ENCODE measurements around the gene OXSM. TPM values are rescaled to one million over a fixed set of nuclear protein-coding genes. Genes with fewer than 3 reads are reported as not detected.

OXSM gene
- total and polyA plus RNA-seq, 10 of the 15 experiments (the other 5 are each of a cell fraction or from before 2014, with no cell fraction given) = 12.9 to 37.5 (median 22.1) TPM

- TF ChIP-seq ZBTB40 (IDR thresholded peaks at IDR 0.05; ENCODE audit: borderline replicate concordance) (no peak), BCL3 (IDR thresholded peaks at IDR 0.05; ENCODE audit: borderline replicate concordance, insufficient read depth, low read depth, low read length, poor library complexity, severe bottlenecking) (no peak)
Measured at GRCh38 chr3:25830373-25831280, 40.7 kb downstream of the OXSM start (continued).

- FAIRE-seq (no peak), DNase-seq (ENCODE audit: low read depth, low spot score) (no peak), ATAC-seq (peak; percentile 66)
- peak overlapping the region; percentile 37 for H2AFZ ChIP-seq (ENCODE audit: control insufficient read depth, low read depth, low read length)
- no TSS peak for BruUV-seq (replicated peaks)
- SMC1A ChIA-PET (ENCODE audit: uncharacterized antibody, unreplicated experiment) = interaction anchor here (0.6 to 2.4 kb wide), 5 partner anchors 23 to 184 kb away, joined by 3 to 10 read pairs (median 5); no protein-coding TSS in a partner anchor
- H3K27me3 ChIP-seq (replicated peaks in 1 of 2; ENCODE audit: control insufficient read depth in 2 of 2, insufficient read depth in 2 of 2, low read length in 1 of 2) = no peaks in the 10 kb centered on the region
- POLR2A ChIA-PET = no interaction called here
- no peaks in the 10 kb centered on the region for H3K79me2 ChIP-seq (ENCODE audit: control insufficient read depth, insufficient read depth, low read length)
- H4K20me1 ChIP-seq (ENCODE audit: control insufficient read depth, insufficient read depth) = no peaks in the 10 kb centered on the region
- H3K4me1 ChIP-seq (ENCODE audit: control insufficient read depth, insufficient read depth, low read length) = peaks cover 5% of the 10 kb centered on the region; the same call in 1 of the 2 replicates
- H3K4me2 ChIP-seq (ENCODE audit: control insufficient read depth, insufficient read depth) = no peak overlapping the region
- CTCF ChIA-PET = interaction anchor here (0.8 to 2.7 kb wide), 6 partner anchors 12 to 390 kb away, joined by 3 to 17 read pairs (median 3); no protein-coding TSS in a partner anchor
- no peaks in the 10 kb centered on the region for H3K9me3 ChIP-seq (replicated peaks; ENCODE audit: control insufficient read depth, insufficient read depth, low read length)
- no peak overlapping the region for H3K9ac ChIP-seq (ENCODE audit: control insufficient read depth, insufficient read depth, low read length)
- H3K4me3 ChIP-seq = no peak overlapping the region
- H3K36me3 ChIP-seq (ENCODE audit: control insufficient read depth in 2 of 2, insufficient read depth in 2 of 2, low read length in 1 of 2) = no peaks in the 10 kb centered on the region
- H3K27ac ChIP-seq (ENCODE audit: control insufficient read depth, insufficient read depth) = no peak overlapping the region
- RAD21 ChIA-PET (ENCODE audit: unreplicated experiment) = interaction anchor here (0.9 to 2.5 kb wide), 7 partner anchors 23 to 183 kb away, joined by 3 to 16 read pairs (median 3); partner anchors contain the start of gene NGLY1
- in situ Hi-C loops (cut with MboI) (no loop called here), intact Hi-C loops (cut with micrococcal nuclease; ENCODE audit: unreplicated experiment) (loop anchor here (1.0 kb wide), 1 partner anchor 183 kb away; no protein-coding TSS in a partner anchor)
- WGBS (ENCODE audit: insufficient coverage, insufficient replicate concordance, low lambda C conversion rate, missing lambda C conversion rate) = 0% methylated on average over 3 of the region's 3 CpGs
- TF ChIP-seq SMC3 (IDR thresholded peaks at IDR 0.05; ENCODE audit: borderline replicate concordance, low read length) (peak; percentile 28; the same call in 1 of the 2 replicates), CBFB (IDR thresholded peaks at IDR 0.05; ENCODE audit: low read depth) (no peak), PKNOX1 (IDR thresholded peaks at IDR 0.05) (peak; percentile 74), TAF1 (IDR thresholded peaks at IDR 0.05; ENCODE audit: borderline replicate concordance, low read depth, low read length) (no peak), STAT3 (IDR thresholded peaks at IDR 0.05; ENCODE audit: low read depth, low read length) (no peak), HSF1 (IDR thresholded peaks at IDR 0.05; ENCODE audit: low read depth, low read length) (no peak), ATF3 (IDR thresholded peaks at IDR 0.05; ENCODE audit: borderline replicate concordance, extremely low read depth, low read depth, low read length) (no peak), RAD21 (IDR thresholded peaks at IDR 0.05; ENCODE audit: insufficient read depth, low read depth, low read length) (peak; percentile 40; the same call in 1 of the 2 replicates), MYB (IDR thresholded peaks at IDR 0.05; ENCODE audit: borderline replicate concordance, low read depth, low read length) (no peak)
Measured at GRCh38 chr3:25831578-25831977, 41.7 kb downstream of the OXSM start.
